ENCODE data around the gene SLC35B2. TPM values are rescaled to one million over a fixed set of nuclear protein-coding genes. Genes with fewer than 3 reads are reported as not detected.

SLC35B2 gene
- total and polyA plus RNA-seq, 9 of the 15 experiments (the other 6 are each of a cell fraction or from before 2014, with no cell fraction given): 14.5 to 59.1 (median 47.1) TPM

GRCh38 chr6:44257753-44258324 is 511 bp upstream of the SLC35B2 start (continued):
- TF ChIP-seq NCOA4 (IDR thresholded peaks at IDR 0.05; ENCODE audit: partially characterized antibody) (no peak), MEF2A (IDR thresholded peaks at IDR 0.05; ENCODE audit: control insufficient read depth, low read depth, low read length) (no peak), RBM25 (IDR thresholded peaks at IDR 0.05; ENCODE audit: low read depth, low read length, severe bottlenecking) (no peak), ZNF766 (CRISPR knock-in tag; conservative IDR thresholded peaks at IDR 0.05) (no peak), TRIM25 (IDR thresholded peaks at IDR 0.05; ENCODE audit: borderline replicate concordance) (no peak), ZNF212 (CRISPR knock-in tag; IDR thresholded peaks at IDR 0.05) (no peak), ARHGAP35 (IDR thresholded peaks at IDR 0.05; ENCODE audit: partially characterized antibody) (no peak), ZFX (CRISPR knock-in tag; IDR thresholded peaks at IDR 0.05) (no peak), SMAD1 (IDR thresholded peaks at IDR 0.05; ENCODE audit: low read depth, low read length, partially characterized antibody) (peak; percentile 22), SMAD2 (IDR thresholded peaks at IDR 0.05; ENCODE audit: low read depth, low read length) (no peak), NR0B1 (IDR thresholded peaks at IDR 0.05; ENCODE audit: partially characterized antibody) (no peak), FOXP1 (CRISPR knock-in tag; IDR thresholded peaks at IDR 0.05) (no peak), ZNF561 (CRISPR knock-in tag; conservative IDR thresholded peaks at IDR 0.05) (no peak), GATAD2A (IDR thresholded peaks at IDR 0.05) (no peak), PTBP1 (IDR thresholded peaks at IDR 0.05; ENCODE audit: low read depth, low read length) (no peak), ZNF77 (CRISPR knock-in tag; IDR thresholded peaks at IDR 0.05) (no peak)
- TF ChIP-seq, protein P1, sequence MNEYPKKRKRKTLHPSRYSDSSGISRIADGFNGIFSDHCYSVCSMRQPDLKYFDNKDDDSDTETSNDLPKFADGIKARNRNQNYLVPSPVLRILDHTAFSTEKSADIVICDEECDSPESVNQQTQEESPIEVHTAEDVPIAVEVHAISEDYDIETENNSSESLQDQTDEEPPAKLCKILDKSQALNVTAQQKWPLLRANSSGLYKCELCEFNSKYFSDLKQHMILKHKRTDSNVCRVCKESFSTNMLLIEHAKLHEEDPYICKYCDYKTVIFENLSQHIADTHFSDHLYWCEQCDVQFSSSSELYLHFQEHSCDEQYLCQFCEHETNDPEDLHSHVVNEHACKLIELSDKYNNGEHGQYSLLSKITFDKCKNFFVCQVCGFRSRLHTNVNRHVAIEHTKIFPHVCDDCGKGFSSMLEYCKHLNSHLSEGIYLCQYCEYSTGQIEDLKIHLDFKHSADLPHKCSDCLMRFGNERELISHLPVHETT (CRISPR knock-in tag; conservative IDR thresholded peaks at IDR 0.05 in 1 of 2, IDR thresholded peaks at IDR 0.05 in 1 of 2): 0 out of 4 replicates have a peak, but pooled peaks of 1 of the 2 experiments have one; percentile 12
- TF ChIP-seq, protein P2, sequence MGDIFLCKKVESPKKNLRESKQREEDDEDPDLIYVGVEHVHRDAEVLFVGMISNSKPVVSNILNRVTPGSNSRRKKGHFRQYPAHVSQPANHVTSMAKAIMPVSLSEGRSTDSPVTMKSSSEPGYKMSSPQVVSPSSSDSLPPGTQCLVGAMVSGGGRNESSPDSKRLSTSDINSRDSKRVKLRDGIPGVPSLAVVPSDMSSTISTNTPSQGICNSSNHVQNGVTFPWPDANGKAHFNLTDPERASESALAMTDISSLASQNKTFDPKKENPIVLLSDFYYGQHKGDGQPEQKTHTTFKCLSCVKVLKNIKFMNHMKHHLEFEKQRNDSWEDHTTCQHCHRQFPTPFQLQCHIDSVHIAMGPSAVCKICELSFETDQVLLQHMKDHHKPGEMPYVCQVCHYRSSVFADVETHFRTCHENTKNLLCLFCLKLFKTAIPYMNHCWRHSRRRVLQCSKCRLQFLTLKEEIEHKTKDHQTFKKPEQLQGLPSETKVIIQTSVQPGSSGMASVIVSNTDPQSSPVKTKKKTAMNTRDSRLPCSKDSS (IDR thresholded peaks at IDR 0.05; ENCODE audit: low read depth, partially characterized antibody): no peak
- TF ChIP-seq, protein P3, sequence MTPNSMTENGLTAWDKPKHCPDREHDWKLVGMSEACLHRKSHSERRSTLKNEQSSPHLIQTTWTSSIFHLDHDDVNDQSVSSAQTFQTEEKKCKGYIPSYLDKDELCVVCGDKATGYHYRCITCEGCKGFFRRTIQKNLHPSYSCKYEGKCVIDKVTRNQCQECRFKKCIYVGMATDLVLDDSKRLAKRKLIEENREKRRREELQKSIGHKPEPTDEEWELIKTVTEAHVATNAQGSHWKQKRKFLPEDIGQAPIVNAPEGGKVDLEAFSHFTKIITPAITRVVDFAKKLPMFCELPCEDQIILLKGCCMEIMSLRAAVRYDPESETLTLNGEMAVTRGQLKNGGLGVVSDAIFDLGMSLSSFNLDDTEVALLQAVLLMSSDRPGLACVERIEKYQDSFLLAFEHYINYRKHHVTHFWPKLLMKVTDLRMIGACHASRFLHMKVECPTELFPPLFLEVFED (CRISPR knock-in tag; conservative IDR thresholded peaks at IDR 0.05): peak; percentile 93

All from K562 (cell line).